ENCODE data around the gene SLC9A1.

SLC9A1 gene

DNA sequence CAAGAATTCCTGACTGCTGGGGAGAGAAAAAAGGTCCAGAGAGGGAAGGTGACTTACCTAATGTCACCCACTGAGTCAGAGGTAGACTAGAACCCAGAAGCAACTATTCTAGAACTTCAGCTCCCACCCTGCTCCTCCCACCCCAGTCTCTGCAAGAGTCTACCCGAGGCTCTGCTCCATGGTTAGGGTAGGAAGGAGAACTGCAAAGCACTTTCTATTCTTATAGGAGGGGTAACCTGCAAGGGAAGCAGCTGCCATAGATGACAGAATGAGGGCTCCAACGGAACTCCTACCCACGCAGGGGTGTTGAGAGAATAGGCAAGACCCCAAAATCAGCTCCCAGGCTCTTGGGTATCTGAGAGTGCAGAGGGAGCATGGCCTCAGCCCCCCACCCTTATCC lies 4.3 kb downstream of the SLC9A1 start:
- no peak overlapping the region for H3K4me3 ChIP-seq (ENCODE audit: low read depth in 1 of 2, low read length in 1 of 2)
- TF ChIP-seq, protein P1, sequence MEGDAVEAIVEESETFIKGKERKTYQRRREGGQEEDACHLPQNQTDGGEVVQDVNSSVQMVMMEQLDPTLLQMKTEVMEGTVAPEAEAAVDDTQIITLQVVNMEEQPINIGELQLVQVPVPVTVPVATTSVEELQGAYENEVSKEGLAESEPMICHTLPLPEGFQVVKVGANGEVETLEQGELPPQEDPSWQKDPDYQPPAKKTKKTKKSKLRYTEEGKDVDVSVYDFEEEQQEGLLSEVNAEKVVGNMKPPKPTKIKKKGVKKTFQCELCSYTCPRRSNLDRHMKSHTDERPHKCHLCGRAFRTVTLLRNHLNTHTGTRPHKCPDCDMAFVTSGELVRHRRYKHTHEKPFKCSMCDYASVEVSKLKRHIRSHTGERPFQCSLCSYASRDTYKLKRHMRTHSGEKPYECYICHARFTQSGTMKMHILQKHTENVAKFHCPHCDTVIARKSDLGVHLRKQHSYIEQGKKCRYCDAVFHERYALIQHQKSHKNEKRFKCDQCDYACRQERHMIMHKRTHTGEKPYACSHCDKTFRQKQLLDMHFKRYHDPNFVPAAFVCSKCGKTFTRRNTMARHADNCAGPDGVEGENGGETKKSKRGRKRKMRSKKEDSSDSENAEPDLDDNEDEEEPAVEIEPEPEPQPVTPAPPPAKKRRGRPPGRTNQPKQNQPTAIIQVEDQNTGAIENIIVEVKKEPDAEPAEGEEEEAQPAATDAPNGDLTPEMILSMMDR (IDR thresholded peaks at IDR 0.05) = no peak
- H3K27me3 ChIP-seq = no peaks in the 10 kb centered on the region
- H3K27ac ChIP-seq = peak overlapping the region; percentile 60
- H3K9me3 ChIP-seq = no peaks in the 10 kb centered on the region
- peaks cover 52 to 63% of the 10 kb centered on the region in 2 experiments for H3K4me1 ChIP-seq (ENCODE audit: control insufficient read depth in 1 of 2, insufficient read depth in 1 of 2, low read depth in 1 of 2, low read length in 1 of 2)
- peaks cover 18% of the 10 kb centered on the region for H3K36me3 ChIP-seq

- no peak overlapping the region for H3K4me3 ChIP-seq (ENCODE audit: low read depth in 1 of 2, low read length in 1 of 2)
- H3K36me3 ChIP-seq = peaks cover 22% of the 10 kb centered on the region
Measured at GRCh38 chr1:27150183-27150582, 4.7 kb downstream of the SLC9A1 start.

DNA sequence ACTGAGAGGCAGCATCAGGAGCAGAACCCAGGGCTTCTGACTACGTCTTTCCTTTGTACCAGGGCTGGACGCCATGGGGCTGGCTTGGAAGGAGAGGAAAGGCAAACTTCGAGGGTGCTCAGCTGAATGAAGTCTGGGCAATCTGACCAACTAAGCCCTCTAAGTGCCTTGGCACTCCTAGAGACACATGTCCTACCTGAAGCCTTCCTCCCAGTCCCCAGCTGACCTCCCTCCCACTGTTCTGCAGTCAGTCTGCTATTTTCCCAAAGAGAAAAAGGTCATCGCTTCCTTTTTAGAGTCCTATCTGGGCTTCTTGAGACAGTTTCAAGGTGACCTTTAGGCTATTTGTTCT lies 5.2 kb downstream of the SLC9A1 start:
- TF ChIP-seq, protein P1 (IDR thresholded peaks at IDR 0.05) = no peak
- peak overlapping the region; percentile 60 for H3K27ac ChIP-seq
- H3K27me3 ChIP-seq = no peaks in the 10 kb centered on the region
- H3K4me1 ChIP-seq (ENCODE audit: control insufficient read depth in 1 of 2, insufficient read depth in 1 of 2, low read depth in 1 of 2, low read length in 1 of 2) = peaks cover 48 to 59% of the 10 kb centered on the region in 2 experiments
- H3K36me3 ChIP-seq = peaks cover 23% of the 10 kb centered on the region
- H3K9me3 ChIP-seq = no peaks in the 10 kb centered on the region
- H3K4me3 ChIP-seq (ENCODE audit: low read depth in 1 of 2, low read length in 1 of 2) = no peak overlapping the region

More at GRCh38 chr1:27150183-27150582, 4.7 kb downstream of the SLC9A1 start:
- Histone ChIP-seq H3K9me3 (no peaks in the 10 kb centered on the region), H3K27me3 (no peaks in the 10 kb centered on the region), H3K4me1 (ENCODE audit: control insufficient read depth in 1 of 2, insufficient read depth in 1 of 2, low read depth in 1 of 2, low read length in 1 of 2) (peaks cover 48 to 59% of the 10 kb centered on the region in 2 experiments), H3K27ac (peak overlapping the region; percentile 60)
- TF ChIP-seq, protein P1 (IDR thresholded peaks at IDR 0.05) = no peak

DNA sequence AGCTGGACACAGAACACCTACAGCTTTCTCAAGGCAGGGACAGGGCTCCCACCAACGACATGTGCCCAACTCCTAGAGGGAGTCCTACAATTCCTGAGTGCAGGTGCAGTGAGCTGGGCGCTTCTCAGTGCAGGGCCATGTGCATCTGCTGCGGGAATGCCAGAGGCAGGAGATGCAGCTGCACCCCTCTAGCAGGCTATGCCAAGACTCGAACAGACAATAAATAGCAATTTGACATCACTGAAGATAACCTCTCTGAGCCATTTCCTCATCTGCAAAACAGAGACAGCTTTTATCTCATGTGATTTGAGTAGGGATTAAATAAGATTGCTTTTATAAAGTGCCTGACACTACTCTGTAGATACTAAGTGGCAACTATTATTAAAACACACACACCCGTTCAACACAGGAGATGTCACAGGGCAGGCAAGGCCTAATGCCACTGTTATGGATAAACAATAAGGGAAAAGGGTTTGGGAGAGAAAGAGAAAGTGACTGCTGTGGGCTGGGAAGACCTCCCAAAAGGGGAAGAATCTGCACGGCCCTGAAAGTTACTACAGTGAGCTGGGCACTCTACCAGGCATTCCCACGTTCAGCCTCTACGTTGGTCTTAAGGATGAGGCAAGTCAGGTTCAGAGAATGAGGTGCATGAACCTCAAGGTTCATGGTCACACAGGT lies 5.7 kb downstream of the SLC9A1 start:
- no peak overlapping the region for H3K4me3 ChIP-seq (ENCODE audit: low read depth in 1 of 2, low read length in 1 of 2)
- H3K36me3 ChIP-seq = peaks cover 23% of the 10 kb centered on the region
- TF ChIP-seq, protein P1 (IDR thresholded peaks at IDR 0.05) = no peak
- no peaks in the 10 kb centered on the region for H3K27me3 ChIP-seq
- H3K4me1 ChIP-seq (ENCODE audit: control insufficient read depth in 1 of 2, insufficient read depth in 1 of 2, low read depth in 1 of 2, low read length in 1 of 2) = peaks cover 43 to 54% of the 10 kb centered on the region in 2 experiments
- peak overlapping the region; percentile 60 for H3K27ac ChIP-seq
- H3K9me3 ChIP-seq = no peaks in the 10 kb centered on the region

DNA sequence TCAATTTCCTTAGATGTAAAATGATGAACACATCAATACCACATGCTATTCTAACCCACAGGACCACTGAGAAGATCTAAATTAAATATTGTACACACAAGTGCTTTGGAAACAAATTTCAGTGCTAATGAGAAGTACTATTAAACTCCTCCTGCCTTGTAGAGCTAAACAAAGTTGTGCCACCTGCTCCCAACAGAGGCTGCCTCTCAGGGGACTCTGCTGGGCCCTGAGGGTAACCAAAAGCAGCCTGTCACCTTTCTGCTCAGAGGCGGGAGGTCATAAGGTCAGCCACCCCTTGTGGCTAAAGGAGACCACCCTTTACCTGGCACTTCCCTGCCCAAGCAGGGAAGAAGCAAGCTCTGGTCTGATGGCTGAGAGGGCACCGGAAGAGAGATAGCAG lies 6.3 kb downstream of the SLC9A1 start:
- H3K27me3 ChIP-seq = no peaks in the 10 kb centered on the region
- peaks cover 23% of the 10 kb centered on the region for H3K36me3 ChIP-seq
- H3K9me3 ChIP-seq = no peaks in the 10 kb centered on the region
- H3K4me3 ChIP-seq (ENCODE audit: low read depth in 1 of 2, low read length in 1 of 2) = no peak overlapping the region
- H3K4me1 ChIP-seq (ENCODE audit: control insufficient read depth in 1 of 2, insufficient read depth in 1 of 2, low read depth in 1 of 2, low read length in 1 of 2) = peaks cover 37 to 48% of the 10 kb centered on the region in 2 experiments
- TF ChIP-seq, protein P1 (IDR thresholded peaks at IDR 0.05) = no peak
- H3K27ac ChIP-seq = peak overlapping the region; percentile 60

Data from neutrophil (primary cell).